Gastrocnemius medialis (tissue), 4 donors: ENCODE results near the gene TLR6. TPM values are rescaled to one million over a fixed set of nuclear protein-coding genes. Genes with fewer than 3 reads are reported as not detected.

ENCODE experiments used
- ATAC-seq, 2 donors: fragments of 150-250 bp; one replicate each; pipeline ENCODE4 v1.9.1; 2016
- DNase-seq, 2 donors: peaks; one replicate each; pipeline ENCODE4 v3.0.0-alpha.2; 2019
- H3K27ac ChIP-seq, 4 donors: fragments of 200-600 bp; sonication (generic); 1 replicate in 1 of 4; 2 replicates in 3 of 4; pipeline ENCODE4 v1.5.1; 2016 to 2018; ENCODE audit warnings: mild to moderate bottlenecking in 2 of 4, moderate library complexity in 1 of 4
- H3K27me3 ChIP-seq, 3 donors: fragments of 200-600 bp; sonication (generic) in 2 of 3; 1 replicate in 1 of 3; 2 replicates in 2 of 3; pipeline versions ENCODE4 v1.5.1 to v1.6.0; 2016 to 2019; ENCODE audit warnings: mild to moderate bottlenecking in 1 of 3, moderate library complexity in 1 of 3
- H3K36me3 ChIP-seq, 2 donors: fragments of 200-600 bp; sonication (generic) in 1 of 2; one replicate each; pipeline ENCODE4 v1.5.1; 2017 to 2018
- H3K4me1 ChIP-seq, 2 donors: fragments of 200-600 bp; sonication (generic) in 1 of 2; one replicate each; pipeline ENCODE4 v1.5.1; 2016 to 2017; ENCODE audit warnings: mild to moderate bottlenecking in 2 of 2
- H3K4me3 ChIP-seq, 4 donors: fragments of 200-600 bp; sonication (generic) in 3 of 4; 1 replicate in 1 of 4; 2 replicates in 3 of 4; pipeline ENCODE4 v1.5.1; 2016 to 2019; ENCODE audit warnings: mild to moderate bottlenecking in 2 of 4
- H3K9me3 ChIP-seq, 3 donors: fragments of 200-600 bp; sonication (generic) in 2 of 3; 1 replicate in 1 of 3; 2 replicates in 2 of 3; pipeline ENCODE4 v1.5.1; 2016 to 2019
- POLR2A ChIP-seq, 2 donors: fragments of 450-650 bp; IDR thresholded peaks; one replicate each; pipeline ENCODE4 v1.6.1; 2017; ENCODE audit warnings: antibody characterized with exemption in 2 of 2, mild to moderate bottlenecking in 2 of 2, moderate library complexity in 2 of 2
- in situ Hi-C, 4 donors: fragments of 200-750 bp; cut with MboI; loops; one replicate each; pipeline versions ENCODE4 v1.15.0 to v1.8.0; 2017; ENCODE audit warnings: low sequenced_read_pairs in 4 of 4
- intact Hi-C: fragments of 100-400 bp; cut with DNase I; formaldehyde crosslinking; loops from one replicate; pipeline ENCODE4 v1.15.1; 2023; ENCODE audit warnings: low total_unique reads
- total RNA-seq, 4 donors: library from RNA; depleted of rRNA; stranded (reverse); fragments of >200 nt; gene quantifications; one replicate each; pipeline versions ENCODE4 v1.1.0 to v1.2.3, GENCODE V29; 2016
- TF ChIP-seq, protein P1 (sequence below), 5 experiments: fragments of 450-650 bp in 3 of 5; fragments of 200-600 bp in 2 of 5; sonication (generic) in 2 of 5; IDR thresholded peaks in 4 of 5; conservative IDR thresholded peaks in 1 of 5; 1 replicate in 4 of 5; 2 replicates in 1 of 5; pipeline ENCODE4 v1.5.1; 2016 to 2019; ENCODE audit warnings: antibody characterized with exemption in 5 of 5, mild to moderate bottlenecking in 3 of 5, moderate library complexity in 3 of 5

The TLR6 gene
- total RNA-seq, 4 donors from 2014 or later, result 0.29 to 0.75 (median 0.48) TPM

GRCh38 chr4:38896940-38897339, 40.3 kb upstream of the TLR6 start:
- Histone ChIP-seq H3K4me1 (no peaks in the 10 kb centered on the region), H3K4me3 (no peak overlapping the region), H3K36me3 (no peaks in the 10 kb centered on the region), H3K27me3 (no peaks in the 10 kb centered on the region), H3K27ac (no peak overlapping the region), H3K9me3 (no peaks in the 10 kb centered on the region)
- no peak for DNase-seq
- in situ Hi-C loops, result loop anchor here in 2 of 4 donors (10.0 kb wide), 1 partner anchor 238 kb away; no protein-coding TSS in a partner anchor
- no peak for ATAC-seq
- intact Hi-C loops, result no loop called here
- TF ChIP-seq, protein P1, sequence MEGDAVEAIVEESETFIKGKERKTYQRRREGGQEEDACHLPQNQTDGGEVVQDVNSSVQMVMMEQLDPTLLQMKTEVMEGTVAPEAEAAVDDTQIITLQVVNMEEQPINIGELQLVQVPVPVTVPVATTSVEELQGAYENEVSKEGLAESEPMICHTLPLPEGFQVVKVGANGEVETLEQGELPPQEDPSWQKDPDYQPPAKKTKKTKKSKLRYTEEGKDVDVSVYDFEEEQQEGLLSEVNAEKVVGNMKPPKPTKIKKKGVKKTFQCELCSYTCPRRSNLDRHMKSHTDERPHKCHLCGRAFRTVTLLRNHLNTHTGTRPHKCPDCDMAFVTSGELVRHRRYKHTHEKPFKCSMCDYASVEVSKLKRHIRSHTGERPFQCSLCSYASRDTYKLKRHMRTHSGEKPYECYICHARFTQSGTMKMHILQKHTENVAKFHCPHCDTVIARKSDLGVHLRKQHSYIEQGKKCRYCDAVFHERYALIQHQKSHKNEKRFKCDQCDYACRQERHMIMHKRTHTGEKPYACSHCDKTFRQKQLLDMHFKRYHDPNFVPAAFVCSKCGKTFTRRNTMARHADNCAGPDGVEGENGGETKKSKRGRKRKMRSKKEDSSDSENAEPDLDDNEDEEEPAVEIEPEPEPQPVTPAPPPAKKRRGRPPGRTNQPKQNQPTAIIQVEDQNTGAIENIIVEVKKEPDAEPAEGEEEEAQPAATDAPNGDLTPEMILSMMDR (IDR thresholded peaks at IDR 0.05 in 4 of 5, conservative IDR thresholded peaks at IDR 0.05 in 1 of 5), result no peak
- TF ChIP-seq POLR2A (IDR thresholded peaks at IDR 0.05), result no peak

DNA sequence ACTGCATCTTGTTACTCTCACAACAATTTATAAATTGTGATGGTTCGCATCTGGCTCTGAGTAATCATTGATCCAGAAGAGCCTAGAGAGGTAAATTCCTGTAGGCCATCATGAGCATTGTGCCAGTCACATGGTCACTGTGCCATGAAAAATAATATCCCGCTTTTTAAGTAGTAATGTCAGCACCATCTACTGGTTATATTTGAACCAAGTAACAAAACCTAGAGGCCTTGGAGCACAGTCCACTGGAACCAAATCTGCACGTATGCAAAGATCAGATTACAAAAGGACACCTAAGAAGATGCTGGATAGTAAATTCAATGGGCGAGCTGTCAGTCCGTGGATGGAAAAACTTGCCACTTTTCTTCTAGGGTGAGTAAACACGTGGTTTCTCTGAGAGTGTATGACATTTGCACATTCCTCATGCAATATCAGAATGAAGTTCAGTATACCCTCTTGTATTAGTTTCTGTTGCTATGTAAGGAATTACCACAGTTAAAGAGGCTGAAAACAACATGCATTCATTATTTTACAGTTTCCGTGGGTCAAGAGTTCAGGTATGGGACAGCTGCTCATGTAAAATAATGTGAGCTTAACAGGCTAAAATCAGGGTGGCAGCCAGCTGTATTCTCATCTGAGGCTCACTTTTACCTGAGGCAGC, 37.8 kb upstream of the TLR6 start:
- Histone ChIP-seq H3K4me1 (no peaks in the 10 kb centered on the region), H3K27ac (no peak overlapping the region), H3K9me3 (no peaks in the 10 kb centered on the region), H3K4me3 (no peak overlapping the region), H3K27me3 (no peaks in the 10 kb centered on the region), H3K36me3 (no peaks in the 10 kb centered on the region)
- in situ Hi-C loops, result loop anchor here in 2 of 4 donors (10.0 kb wide), 1 partner anchor 240 kb away; no protein-coding TSS in a partner anchor
- no peak for TF ChIP-seq POLR2A (IDR thresholded peaks at IDR 0.05)
- TF ChIP-seq, protein P1 (IDR thresholded peaks at IDR 0.05 in 4 of 5, conservative IDR thresholded peaks at IDR 0.05 in 1 of 5), result no peak
- DNase-seq, result no peak
- intact Hi-C loops, result no loop called here
- ATAC-seq, result no peak

GRCh38 chr4:38891051-38891983, 34.7 kb upstream of the TLR6 start:
- Histone ChIP-seq H3K27me3 (no peaks in the 10 kb centered on the region), H3K27ac (no peak overlapping the region), H3K4me1 (no peaks in the 10 kb centered on the region), H3K4me3 (no peak overlapping the region), H3K9me3 (no peaks in the 10 kb centered on the region), H3K36me3 (no peaks in the 10 kb centered on the region)
- TF ChIP-seq, protein P1 (IDR thresholded peaks at IDR 0.05 in 4 of 5, conservative IDR thresholded peaks at IDR 0.05 in 1 of 5), result no peak
- no peak for TF ChIP-seq POLR2A (IDR thresholded peaks at IDR 0.05)
- ATAC-seq (no peak), DNase-seq (no peak)
- in situ Hi-C loops (loop anchor here in 2 of 4 donors (10.0 kb wide), 1 partner anchor 243 kb away; no protein-coding TSS in a partner anchor), intact Hi-C loops (no loop called here)

DNA sequence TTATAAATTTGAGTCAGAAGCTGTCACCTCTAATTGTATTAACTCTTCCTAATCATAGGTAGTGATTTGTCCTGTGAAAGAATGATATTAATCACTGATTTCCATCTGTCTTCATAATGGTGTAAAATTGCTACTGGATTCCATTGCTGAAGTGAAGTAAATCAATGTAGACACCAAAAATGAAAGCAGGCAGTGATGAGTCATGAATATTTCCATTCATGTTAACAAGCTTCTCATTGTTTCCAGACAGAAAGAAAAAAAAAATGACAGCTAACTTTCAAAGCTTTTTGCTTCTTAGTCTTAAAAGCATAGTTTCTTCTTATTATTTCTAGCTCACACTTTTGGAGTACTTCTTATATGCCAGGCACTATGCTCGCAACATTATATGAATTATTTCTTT, 32.5 kb upstream of the TLR6 start:
- intact Hi-C loops, result no loop called here
- no peaks in the 10 kb centered on the region for H3K36me3 ChIP-seq

More for the DNA sequence above, 32.5 kb upstream of the TLR6 start:
- Histone ChIP-seq H3K9me3 (no peaks in the 10 kb centered on the region), H3K4me3 (no peak overlapping the region), H3K4me1 (no peaks in the 10 kb centered on the region), H3K27ac (no peak overlapping the region), H3K27me3 (no peaks in the 10 kb centered on the region)
- no peak for TF ChIP-seq POLR2A (IDR thresholded peaks at IDR 0.05)
- TF ChIP-seq, protein P1 (IDR thresholded peaks at IDR 0.05 in 4 of 5, conservative IDR thresholded peaks at IDR 0.05 in 1 of 5), result no peak
- in situ Hi-C loops, result no loop called here
- DNase-seq (no peak), ATAC-seq (no peak)
